Astrocyte of the hippocampus (primary cell): ENCODE measurements around the gene ERMAP.

Experiments used
- DNase-seq: peaks from one replicate; pipeline ENCODE4 v3.0.0; 2011; ENCODE audit warnings: low read depth, low spot score

The ERMAP gene, protein sequence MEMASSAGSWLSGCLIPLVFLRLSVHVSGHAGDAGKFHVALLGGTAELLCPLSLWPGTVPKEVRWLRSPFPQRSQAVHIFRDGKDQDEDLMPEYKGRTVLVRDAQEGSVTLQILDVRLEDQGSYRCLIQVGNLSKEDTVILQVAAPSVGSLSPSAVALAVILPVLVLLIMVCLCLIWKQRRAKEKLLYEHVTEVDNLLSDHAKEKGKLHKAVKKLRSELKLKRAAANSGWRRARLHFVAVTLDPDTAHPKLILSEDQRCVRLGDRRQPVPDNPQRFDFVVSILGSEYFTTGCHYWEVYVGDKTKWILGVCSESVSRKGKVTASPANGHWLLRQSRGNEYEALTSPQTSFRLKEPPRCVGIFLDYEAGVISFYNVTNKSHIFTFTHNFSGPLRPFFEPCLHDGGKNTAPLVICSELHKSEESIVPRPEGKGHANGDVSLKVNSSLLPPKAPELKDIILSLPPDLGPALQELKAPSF

DNA sequence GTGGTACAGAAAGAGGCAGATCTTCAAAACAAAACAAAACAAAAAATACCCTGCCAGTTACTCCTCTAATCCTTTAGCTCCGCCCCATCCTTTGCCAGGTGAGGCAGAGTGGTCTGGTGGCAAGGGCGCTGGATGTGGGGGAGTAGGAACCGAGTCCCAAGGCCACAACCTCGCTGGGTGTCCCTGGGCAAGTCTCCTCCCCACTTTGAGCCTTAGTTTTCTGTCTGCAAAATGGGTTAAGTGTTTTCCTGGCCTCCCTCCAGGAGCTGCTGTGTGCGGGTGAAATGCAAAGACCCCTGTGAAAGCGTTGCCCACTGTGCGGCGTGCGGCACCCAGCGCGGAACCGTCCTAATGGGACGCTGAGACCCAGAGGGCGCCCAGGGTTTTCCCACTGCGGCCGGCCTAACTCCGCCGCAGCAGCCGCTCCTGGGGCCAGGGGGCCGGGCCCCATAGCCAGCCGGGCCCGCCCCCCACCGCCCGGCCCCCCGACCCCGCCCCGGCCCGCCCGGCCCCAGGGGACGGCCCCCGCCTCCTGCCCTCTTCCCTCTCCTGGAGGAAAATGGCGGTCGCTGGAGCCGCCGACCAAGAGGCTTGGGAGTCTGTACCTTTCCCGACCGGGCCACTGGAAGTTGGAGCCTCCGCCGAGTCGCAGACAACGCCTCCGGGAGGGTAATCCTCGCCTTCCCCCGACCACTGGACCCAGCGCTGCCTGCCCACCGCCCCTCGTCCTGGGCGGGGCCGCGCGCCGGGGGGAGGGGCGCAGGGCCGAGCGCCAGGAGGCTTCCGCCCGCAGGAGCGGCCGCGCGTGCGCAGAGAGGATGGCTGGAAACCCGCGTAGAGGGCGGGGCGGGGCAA is at the start of gene ERMAP, which contains the start of gene SVBP:
Gene ERMAP, plus strand, starts transcription at position 538 of the 855 bp plus-strand sequence. CDS start 13,327 bp downstream, outside the sequence.
Gene SVBP, minus strand, starts transcription at position 813 of the 855 bp plus-strand sequence. CDS start 853 bp downstream, outside the sequence.
- DNase-seq, result peak; percentile 95

DNA sequence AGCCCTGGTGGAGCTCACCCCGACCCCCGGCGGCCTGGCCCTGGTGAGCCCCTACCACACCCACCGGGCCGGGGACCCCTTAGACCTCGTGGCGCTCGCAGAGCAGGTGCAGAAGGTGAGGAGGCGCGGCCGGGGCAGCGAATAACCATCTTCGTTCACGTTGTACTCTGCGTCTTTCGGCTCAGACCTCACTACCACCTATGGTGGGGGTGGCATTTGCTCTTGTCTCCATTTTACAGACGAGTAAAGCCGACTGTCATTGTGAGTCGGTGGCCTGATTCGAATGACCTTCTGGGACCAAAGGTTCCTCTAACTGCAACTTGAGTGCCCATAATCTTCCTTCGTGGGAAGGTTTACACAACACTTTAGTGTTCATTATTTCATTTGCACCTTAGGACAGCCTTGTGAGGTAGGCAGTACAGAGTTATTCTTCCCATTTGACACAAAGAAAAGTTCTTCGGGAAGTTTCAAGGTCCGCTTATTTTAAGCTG is 49.4 kb upstream of the ERMAP start:
- no peak for DNase-seq

DNA sequence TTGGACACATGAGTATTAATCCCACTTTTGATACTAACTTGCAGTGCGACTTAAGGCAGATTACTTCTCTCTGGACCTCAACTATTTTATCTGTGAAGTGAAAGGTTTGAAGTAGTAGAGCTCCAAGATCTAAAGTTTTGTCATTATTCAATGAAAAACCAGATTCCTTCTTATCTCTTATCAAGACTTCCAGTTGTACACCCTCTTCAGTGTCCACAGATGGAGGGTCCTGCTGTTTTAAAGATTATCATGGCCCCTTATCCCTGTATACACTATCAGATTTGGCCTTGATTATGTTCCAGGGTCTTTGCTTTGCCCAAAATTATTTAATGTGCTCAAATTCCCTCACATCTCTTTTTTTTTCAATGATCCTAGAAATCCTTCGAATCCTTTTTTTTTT is 48.8 kb upstream of the ERMAP start:
- no peak for DNase-seq

DNA sequence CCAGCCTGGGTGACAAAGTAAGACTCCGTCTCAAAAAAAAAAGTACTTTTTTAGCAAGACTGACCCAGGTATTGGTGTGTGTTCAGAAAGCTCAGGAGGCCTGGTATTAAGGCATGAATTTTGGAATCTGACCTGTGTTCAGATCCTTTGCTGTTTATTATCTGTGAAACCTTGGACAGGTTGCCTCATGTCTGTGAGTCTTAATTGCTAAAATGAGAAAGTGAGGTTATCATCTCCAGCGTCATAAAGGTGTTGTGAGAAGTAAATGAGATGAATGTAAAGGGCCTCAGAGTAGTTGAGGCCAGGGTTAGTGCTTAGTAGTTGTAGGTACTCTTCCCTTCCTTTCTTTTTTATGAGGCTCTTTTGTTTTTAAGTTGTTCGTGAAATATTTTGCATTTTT is 47.1 kb upstream of the ERMAP start:
- DNase-seq, result no peak

DNA sequence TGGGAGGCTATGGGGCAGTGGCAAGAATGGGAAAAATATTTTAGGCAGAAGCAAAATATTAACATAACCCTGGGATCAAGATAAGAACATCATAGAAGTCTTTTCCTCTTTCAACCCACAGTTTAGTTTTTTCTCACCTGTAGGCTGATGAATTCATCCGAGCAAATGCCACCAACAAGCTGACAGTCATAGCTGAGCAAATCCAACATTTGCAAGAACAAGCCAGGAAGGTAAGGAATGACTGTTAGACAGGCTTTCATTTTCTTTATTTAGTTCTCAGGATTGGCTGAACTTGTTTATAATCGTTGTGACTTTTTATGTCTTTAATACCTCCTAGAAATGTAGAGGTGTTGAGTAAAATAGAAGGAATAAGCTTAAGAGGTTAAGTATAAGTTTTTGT is 43.5 kb upstream of the ERMAP start:
- DNase-seq, result no peak

DNA sequence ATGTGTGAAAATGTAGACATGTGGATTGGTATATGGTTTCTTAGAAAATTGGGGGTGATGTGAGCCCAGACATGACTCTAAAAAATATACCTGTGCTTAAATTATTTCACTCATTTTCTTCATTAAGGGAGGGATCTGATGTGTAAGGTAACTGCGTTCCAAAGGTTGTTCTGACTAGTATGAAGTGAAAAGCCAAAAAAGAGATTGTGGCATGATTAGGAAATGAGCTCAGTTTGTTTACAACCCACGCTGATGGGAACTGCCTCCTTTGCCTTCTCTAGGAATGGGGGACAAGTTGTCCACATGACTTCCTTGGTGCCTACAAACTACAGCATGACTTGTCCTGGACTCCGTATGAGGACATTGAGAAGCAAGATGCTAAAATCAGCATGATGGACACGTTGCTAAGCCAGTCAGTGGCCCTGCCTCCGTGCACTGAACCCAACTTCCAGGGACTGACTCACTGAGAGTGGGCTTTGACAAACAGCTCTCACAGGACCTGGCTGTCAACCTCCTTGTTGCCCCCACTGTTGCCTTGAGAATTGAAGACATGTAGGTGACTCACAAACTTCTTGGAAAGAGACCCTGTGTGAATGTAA is 41.9 kb upstream of the ERMAP start:
- no peak for DNase-seq

DNA sequence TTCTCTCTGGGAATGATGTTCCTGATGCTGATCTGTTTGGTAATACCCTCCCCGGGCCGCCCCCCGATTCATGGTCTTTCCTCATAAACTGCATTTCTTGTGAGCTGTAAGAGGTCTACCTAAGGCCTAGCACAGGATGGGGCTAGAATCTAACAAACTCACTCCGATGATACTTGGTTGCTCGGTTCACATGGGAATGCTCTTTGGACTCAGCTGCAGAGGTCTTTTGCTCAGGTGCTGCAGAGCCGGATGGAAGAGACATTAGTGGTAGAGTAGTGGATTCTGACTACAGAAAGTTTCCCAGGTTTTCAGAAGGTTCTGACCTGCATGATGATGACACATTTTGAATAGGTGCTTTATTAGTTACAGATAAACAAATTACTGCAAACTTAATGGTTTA is 40.4 kb upstream of the ERMAP start:
- DNase-seq, result no peak

DNA sequence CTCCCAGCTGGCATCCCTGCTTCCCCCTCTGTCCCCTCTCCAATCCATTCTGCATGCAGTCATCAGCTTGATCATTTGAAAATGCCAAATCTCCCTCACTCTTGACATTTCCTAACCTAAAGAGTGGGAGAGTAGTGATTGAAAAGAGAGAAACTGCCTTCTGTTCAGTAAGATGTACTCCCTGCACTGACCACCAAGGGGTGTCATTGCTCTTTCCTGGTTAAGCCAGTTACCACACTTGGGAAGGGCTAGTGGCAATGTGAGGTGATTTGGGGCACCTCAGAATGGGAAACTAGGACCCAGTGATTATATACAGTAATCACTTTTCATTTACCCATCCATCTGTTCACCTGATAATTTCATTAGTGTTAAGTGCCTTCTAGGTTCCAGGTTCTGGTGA is 39.1 kb upstream of the ERMAP start:
- peak; percentile 49 for DNase-seq

DNA sequence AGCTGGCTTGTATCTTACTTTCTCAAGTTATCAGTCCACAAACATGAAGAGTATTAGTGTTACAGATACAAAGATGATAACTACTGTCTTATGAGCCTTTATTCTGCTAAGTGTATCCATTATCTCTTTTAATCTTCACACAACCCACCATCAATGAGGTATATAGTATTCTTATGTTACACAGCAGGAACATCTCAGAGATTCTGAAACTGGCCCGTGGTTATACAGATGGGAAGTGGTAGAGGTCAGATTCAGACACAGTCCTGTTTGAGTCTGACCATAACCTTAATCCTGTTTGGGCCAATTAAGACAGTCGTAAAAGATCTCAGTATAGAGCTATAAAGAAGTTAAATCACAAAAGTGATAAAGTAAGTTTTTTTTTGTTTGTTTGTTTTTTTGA is 37.2 kb upstream of the ERMAP start:
- DNase-seq, result no peak

DNA sequence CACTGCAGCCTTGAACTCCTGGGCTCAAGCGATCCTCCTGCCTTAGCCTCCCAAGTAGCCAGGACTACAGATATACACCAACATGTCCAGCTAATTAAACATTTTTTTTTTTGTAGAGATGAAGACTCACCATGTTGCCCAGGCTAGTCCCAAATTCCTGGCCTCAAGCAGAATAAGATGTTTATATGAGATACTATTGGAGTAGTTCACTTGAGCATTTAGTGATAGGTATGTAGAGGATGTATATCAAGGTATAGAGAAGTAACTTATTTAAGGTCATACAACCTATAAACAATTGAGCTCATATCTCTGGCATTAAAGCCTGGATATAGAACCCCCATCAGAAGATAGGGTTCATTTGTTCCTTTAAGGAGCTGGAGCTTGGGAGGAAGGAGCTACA is 36.7 kb upstream of the ERMAP start:
- DNase-seq, result no peak

DNA sequence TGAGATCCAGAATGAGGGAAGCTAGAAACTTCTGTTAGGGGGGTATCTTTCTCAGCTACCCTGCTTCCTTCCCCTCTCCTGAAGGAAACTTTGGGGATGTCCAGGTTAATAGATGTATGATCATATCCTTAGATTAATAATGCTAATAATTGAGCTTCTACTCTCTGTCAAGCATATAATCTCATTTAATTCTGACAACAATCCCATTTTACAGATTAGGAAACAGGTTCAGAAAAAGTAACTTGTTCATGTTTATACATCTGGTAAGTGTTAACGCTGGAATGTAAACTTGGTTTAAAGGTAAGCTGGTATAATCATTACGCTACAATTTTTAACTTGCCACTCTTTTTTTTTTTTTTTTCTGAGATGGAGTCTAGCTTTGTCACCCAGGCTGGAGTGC is 33.8 kb upstream of the ERMAP start:
- no peak for DNase-seq

DNA sequence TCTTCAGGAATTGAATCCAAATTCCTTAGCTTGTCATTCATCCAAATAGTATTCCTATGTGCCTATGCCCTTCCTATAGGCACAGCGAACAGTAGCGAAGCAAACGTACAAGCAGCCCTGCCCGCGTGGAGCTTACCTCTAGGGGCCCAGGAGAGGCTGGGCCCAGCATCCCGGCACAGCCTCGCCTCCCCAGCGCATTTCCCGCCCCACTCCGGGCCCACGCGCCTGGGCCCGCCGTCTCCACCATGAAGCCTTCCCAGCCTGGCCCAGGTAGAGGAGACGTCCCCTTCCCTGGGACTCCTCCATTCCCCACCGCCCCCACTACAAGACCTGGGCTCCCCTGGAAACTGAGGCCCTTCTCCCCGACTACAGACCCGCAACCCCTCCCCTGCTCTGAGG is 32.4 kb upstream of the ERMAP start:
- DNase-seq, result no peak

DNA sequence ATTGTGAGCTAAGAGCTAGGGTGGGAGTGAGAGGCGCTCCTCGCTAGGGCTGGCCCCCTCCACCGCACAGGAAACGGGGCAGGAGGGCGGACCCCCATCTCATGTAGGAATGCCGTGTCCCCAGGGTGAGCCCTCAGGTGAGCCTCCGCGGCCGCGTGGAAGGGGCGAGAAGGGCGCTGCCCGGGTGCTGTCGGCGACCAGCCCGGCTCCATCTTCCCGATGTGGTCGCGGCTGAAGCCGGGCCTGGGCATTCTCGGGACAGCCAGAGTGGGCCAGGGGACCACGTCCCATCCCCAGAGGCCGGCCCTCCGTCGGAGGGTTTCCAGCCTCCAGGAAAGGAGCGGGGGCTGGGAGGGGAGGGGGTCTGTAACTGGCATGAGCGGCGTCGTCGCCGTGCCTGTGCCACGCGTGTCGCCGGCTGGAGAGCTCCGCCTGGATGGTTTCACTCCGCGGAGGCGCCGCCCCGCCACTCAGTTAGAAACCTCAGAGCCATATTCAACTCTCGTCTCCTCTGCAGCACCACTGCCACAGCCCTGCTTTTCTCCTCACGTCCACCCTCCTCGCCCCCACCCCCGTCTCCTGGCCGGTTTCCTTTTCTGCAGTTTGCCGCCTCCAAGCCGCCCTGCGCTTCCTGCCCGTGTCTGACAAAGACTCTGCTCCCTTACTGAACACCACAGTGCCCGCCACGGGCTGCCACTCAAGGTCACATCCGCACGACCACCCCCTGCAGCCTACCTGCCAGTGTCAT is 31.8 kb upstream of the ERMAP start, which contains the start of gene TMEM269:
Gene TMEM269, plus strand, starts transcription at position 46 of the 748 bp plus-strand sequence. CDS start 4,903 bp downstream, outside the sequence.
- DNase-seq, result peak; percentile 39

DNA sequence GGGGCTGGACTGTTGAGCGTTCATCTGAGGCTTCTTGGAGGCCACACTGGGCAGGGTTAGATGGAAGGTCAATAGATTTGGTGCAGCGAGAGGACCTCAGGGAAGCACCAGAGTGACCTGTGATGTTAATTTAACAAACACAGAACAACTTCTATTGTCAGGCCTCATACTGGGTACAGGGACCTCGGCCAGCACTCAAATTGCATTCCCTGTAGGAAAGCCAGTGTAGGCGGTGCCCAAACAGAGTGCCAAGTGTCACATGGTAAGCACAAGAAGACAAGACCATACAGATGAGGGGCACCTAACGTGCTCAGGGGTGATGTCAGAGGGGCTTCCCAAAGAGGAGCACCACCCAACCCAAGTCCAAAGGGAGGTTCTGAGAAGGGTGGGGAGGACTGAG is 30.8 kb upstream of the ERMAP start:
- no peak for DNase-seq

DNA sequence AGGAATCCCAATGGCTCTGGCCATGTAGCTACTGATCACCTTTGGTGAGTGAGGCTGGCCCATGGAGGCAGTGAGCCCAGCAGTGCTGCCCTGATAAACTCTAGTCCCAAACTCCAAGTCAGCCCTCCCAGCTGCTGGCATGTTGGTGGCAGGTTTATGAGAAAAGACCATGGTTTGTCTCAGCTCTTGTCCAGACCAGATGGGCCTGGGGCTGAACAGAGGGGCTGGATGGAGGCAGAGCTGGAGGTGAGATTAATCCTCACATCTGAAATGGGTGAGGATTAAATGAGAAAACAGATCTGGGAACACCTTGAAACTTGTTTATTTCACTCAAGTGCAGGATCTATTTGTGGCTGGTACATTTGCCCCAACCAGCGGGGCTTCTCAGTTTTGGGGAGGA is 28.9 kb upstream of the ERMAP start:
- DNase-seq, result no peak

DNA sequence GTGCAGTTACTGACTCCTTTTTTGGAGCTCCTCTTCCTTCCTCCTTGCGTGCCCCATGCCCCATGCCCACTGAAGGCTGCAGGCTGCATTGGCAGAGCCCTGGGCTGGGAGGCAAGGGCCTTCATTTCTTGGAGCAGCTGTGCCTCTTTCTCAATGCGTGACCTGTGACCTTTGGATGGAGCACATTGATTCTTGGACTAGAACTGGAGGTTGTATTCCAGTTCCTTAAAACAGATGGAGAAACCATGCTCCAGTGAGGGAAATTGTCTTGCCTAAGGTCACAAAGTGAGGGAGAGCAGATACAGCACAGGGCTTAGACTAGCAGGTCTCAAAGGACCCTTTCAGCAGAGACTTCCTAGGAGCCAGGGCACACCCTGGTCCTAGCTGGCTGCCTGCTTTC is 23.1 kb upstream of the ERMAP start:
- no peak for DNase-seq

DNA sequence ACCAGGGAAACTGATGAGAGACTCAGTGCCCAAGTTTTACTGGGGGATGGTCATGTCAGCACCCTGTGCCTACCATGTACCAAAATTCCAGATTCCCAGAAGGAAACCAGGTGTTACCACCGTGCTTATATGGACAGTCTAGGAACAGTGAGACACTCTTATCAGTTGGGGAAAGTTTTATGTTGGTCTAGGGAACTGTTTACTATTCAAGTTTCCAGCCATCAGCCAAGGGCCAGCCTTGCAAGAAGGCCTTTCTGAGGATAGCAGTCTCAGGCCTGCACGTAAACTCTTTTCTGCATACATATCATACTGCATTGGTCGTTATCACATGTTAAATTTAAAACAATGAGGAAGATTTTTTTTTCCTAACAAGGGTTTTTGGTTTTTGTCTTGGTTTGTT is 19.5 kb upstream of the ERMAP start:
- DNase-seq, result no peak

DNA sequence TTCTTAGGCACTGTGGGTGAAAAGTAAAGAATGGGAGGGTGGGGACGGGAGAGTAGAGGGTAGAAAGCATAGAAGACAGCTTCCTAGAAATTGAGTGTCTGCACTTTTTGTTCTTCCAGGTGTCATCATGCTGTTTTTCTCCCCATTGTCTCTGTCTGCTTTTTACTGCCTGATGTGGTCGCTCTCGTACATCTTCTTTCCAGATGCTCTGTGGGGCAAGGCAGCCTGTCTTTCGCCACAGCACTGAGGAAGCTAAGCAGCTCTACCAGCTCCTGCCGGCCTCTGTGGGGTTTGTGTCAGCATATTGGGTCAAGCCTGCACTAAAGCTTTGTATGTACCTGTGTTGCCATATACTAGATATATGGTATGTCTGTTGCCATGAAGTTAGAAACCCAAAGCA is 18.9 kb upstream of the ERMAP start:
- DNase-seq, result no peak

DNA sequence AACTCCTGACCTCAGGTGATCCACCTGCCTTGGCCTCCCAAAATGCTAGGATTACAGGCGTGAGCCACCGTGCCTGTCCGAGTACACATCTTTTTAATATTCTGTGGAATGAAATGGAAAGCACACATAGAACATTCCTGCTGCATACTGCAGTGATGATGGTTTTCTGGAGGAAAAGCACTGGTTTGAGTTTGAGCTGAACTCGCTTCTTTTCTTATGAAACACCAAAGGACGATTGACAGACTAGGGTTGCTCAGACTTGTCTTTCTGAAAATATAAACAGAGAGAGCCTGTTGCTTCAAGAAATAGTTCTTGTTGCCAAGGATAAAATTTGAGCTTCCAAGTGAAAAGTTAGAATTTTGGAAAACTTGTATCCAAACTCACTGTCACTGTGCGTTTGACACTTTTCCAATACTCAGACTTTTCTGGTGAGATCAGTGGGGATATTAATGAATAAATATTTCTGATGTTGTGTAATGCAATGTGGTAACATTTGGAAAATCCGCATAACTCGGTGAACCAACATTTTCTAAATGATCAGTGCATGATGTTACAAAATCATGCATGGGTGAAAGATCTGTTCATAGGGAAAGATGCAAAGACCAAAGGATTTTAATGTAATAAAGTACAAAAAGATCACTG is 15.0 kb upstream of the ERMAP start:
- no peak for DNase-seq

DNA sequence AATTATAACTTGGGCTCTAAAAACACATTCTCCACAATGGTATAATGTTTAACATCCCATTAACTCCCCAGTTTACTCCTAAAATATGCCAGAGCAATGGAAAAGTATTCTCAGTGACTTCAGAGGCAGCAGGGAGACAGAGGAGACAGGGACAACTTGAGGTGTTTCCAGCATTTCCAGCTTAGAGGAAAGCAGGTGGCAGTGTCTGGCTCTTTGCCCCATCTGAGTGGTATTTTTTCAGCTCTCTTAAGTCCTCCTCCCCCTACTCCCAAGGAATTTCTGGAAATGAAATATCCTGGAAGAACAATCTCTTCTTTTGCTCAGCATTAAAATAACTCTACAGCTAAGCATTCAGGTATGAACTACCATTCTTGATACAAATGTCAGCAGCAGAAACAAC is 10.8 kb upstream of the ERMAP start:
- no peak for DNase-seq

DNA sequence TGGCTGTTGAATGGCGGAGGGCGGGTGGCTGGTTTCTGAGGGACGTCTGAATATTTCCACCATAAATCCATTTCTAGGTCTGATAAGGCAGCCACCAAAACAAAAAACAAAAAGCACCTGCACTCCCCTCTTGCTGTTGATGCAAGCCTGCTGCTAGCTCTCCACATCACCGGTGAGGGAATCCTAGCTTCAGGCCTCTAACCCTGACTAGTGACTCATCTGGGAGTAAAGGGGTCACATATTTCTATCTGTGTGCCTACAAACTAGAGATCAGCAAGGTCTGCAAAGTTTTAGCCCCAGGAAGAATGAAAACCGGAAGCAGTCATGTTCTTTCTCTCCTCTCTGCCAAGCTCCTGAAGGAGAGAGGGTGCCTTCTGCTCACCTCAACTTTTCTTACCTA is 10.3 kb upstream of the ERMAP start:
- DNase-seq, result no peak
